KOPT-K1 (cell line): Measurements from ENCODE around the gene SP140L.

Experiments
- H3K27ac ChIP-seq: fragments of 200-600 bp; sonication (generic); 2 replicates; pipeline ENCODE4 v1.5.1; 2016; ENCODE audit warnings: antibody characterized with exemption, mild to moderate bottlenecking, low read depth, low read length; ENCODE audit not compliant: poor library complexity, severe bottlenecking
- H3K36me3 ChIP-seq: fragments of 200-600 bp; sonication (generic); 2 replicates; pipeline ENCODE4 v1.5.1; 2017; ENCODE audit warnings: antibody characterized with exemption, mild to moderate bottlenecking, low read length, moderate library complexity; ENCODE audit not compliant: insufficient read depth
- H3K9me3 ChIP-seq: fragments of 200-600 bp; sonication (generic); 2 replicates; pipeline ENCODE4 v1.5.1; 2017; ENCODE audit warnings: antibody characterized with exemption, low read length, mild to moderate bottlenecking; ENCODE audit not compliant: insufficient read depth, poor library complexity, severe bottlenecking

Gene SP140L

GRCh38 chr2:230414302-230414701 lies 87.3 kb downstream of the SP140L start:
- Histone ChIP-seq H3K9me3 (no peaks in the 10 kb centered on the region), H3K36me3 (0 out of 2 replicates have a peak, but pooled peaks cover 3% of the 10 kb centered on the region), H3K27ac (no peak overlapping the region)

GRCh38 chr2:230416061-230416721 lies 89.2 kb downstream of the SP140L start, which contains the start of gene SP100:
TSS of gene SP100 (plus strand) at chr2:230416201. CDS start at chr2:230416297, 96 bp downstream.
- peak within 1 kb of the TSS; percentile 95 for H3K27ac ChIP-seq
- H3K36me3 ChIP-seq, result 0 out of 2 replicates have a peak, but pooled peaks cover 9% of the 10 kb centered on the region
- no peaks in the 10 kb centered on the region for H3K9me3 ChIP-seq

GRCh38 chr2:230417436-230417835 lies 90.4 kb downstream of the SP140L start:
- peaks cover 13% of the 10 kb centered on the region for H3K36me3 ChIP-seq
- H3K27ac ChIP-seq, result no peak overlapping the region
- no peaks in the 10 kb centered on the region for H3K9me3 ChIP-seq

GRCh38 chr2:230418341-230419016 lies 91.5 kb downstream of the SP140L start:
- Histone ChIP-seq H3K27ac (no peak overlapping the region), H3K9me3 (no peaks in the 10 kb centered on the region), H3K36me3 (peaks cover 16% of the 10 kb centered on the region)

GRCh38 chr2:230419181-230419580 lies 92.2 kb downstream of the SP140L start:
- Histone ChIP-seq H3K27ac (no peak overlapping the region), H3K9me3 (no peaks in the 10 kb centered on the region), H3K36me3 (peaks cover 23% of the 10 kb centered on the region)

GRCh38 chr2:230422149-230422548 lies 95.2 kb downstream of the SP140L start:
- H3K27ac ChIP-seq, result no peak overlapping the region
- H3K36me3 ChIP-seq, result peaks cover 31% of the 10 kb centered on the region
- H3K9me3 ChIP-seq, result no peaks in the 10 kb centered on the region

- Histone ChIP-seq H3K36me3 (peaks cover 46% of the 10 kb centered on the region), H3K9me3 (peaks cover 6% of the 10 kb centered on the region), H3K27ac (no peak overlapping the region)
Observed at GRCh38 chr2:230423851-230424458, 97.0 kb downstream of the SP140L start.

GRCh38 chr2:230425377-230425776 lies 98.4 kb downstream of the SP140L start:
- Histone ChIP-seq H3K9me3 (peaks cover 20% of the 10 kb centered on the region), H3K27ac (no peak overlapping the region), H3K36me3 (peaks cover 56% of the 10 kb centered on the region)

- Histone ChIP-seq H3K27ac (no peak overlapping the region), H3K9me3 (peaks cover 39% of the 10 kb centered on the region), H3K36me3 (peaks cover 41% of the 10 kb centered on the region)
Observed at GRCh38 chr2:230429513-230429912, 102.5 kb downstream of the SP140L start.

- Histone ChIP-seq H3K36me3 (peaks cover 44% of the 10 kb centered on the region), H3K9me3 (peaks cover 48% of the 10 kb centered on the region), H3K27ac (no peak overlapping the region)
Observed at GRCh38 chr2:230430957-230431910, 104.2 kb downstream of the SP140L start.

GRCh38 chr2:230434677-230435324 lies 107.8 kb downstream of the SP140L start:
- Histone ChIP-seq H3K9me3 (peaks cover 41% of the 10 kb centered on the region), H3K27ac (no peak overlapping the region), H3K36me3 (peaks cover 33% of the 10 kb centered on the region)

GRCh38 chr2:230435431-230435830 lies 108.4 kb downstream of the SP140L start:
- Histone ChIP-seq H3K9me3 (peaks cover 34% of the 10 kb centered on the region), H3K36me3 (peaks cover 26% of the 10 kb centered on the region), H3K27ac (no peak overlapping the region)

GRCh38 chr2:230439121-230439520 lies 112.1 kb downstream of the SP140L start:
- Histone ChIP-seq H3K36me3 (peaks cover 35% of the 10 kb centered on the region), H3K9me3 (peaks cover 16% of the 10 kb centered on the region), H3K27ac (peak overlapping the region; percentile 63)

GRCh38 chr2:230439590-230439989 lies 112.6 kb downstream of the SP140L start:
- Histone ChIP-seq H3K9me3 (peaks cover 16% of the 10 kb centered on the region), H3K27ac (peak overlapping the region; percentile 63), H3K36me3 (peaks cover 40% of the 10 kb centered on the region)
